ENCODE measurements around the gene ZDHHC6. TPM values are rescaled to one million over a fixed set of nuclear protein-coding genes. Genes with fewer than 3 reads are reported as not detected.

The ZDHHC6 gene
- total and polyA plus RNA-seq, 10 of the 15 experiments (the other 5 are each of a cell fraction or from before 2014, with no cell fraction given), result 23.8 to 59.4 (median 35.6) TPM

DNA sequence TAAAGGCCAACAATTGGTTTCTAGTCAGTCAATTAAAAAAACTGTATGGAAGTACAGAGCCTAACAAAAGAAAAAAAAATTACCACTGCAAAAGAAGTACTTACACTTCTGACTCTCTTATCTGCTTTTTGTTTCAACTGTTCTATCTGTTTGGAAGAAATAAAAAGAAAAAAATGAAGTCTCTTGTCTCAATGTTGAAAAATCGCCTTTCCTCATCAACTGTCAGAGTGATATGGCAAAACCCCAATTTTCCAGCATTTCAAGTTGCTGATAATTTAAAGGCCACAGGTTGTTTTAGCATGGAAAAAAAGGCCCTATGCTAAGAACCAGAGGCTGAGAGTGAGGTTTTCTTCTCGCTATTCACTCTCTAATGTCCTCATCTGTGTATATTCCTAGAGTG is 13.6 kb downstream of the ZDHHC6 start:
- intact Hi-C loops (cut with micrococcal nuclease; ENCODE audit: unreplicated experiment) (loop anchor here (10.0 kb wide), 1 partner anchor 268 kb away; no protein-coding TSS in a partner anchor), in situ Hi-C loops (cut with MboI) (no loop called here)
- FAIRE-seq (no peak), DNase-seq (ENCODE audit: low read depth, low spot score) (no peak), ATAC-seq (no peak)
- TF ChIP-seq BMI1 (IDR thresholded peaks at IDR 0.05; ENCODE audit: borderline replicate concordance) (no peak), PAX8 (IDR thresholded peaks at IDR 0.05) (no peak), SKIL (IDR thresholded peaks at IDR 0.05; ENCODE audit: low read depth, poor library complexity, severe bottlenecking) (no peak), GABPA (IDR thresholded peaks at IDR 0.05; ENCODE audit: low read depth) (no peak), ZNF207 (IDR thresholded peaks at IDR 0.05; ENCODE audit: borderline replicate concordance) (no peak), TARDBP (IDR thresholded peaks at IDR 0.05; ENCODE audit: borderline replicate concordance) (no peak), NFYA (IDR thresholded peaks at IDR 0.05; ENCODE audit: borderline replicate concordance, low read depth, low read length) (no peak), NR2C2 (IDR thresholded peaks at IDR 0.05; ENCODE audit: borderline replicate concordance, control insufficient read depth, insufficient read length, low read depth) (no peak), RCOR1 (conservative IDR thresholded peaks at IDR 0.05; ENCODE audit: low read depth, low read length) (no peak), MEF2A (IDR thresholded peaks at IDR 0.05; ENCODE audit: insufficient read depth, low read depth, low read length) (no peak), EGR1 (IDR thresholded peaks at IDR 0.05; ENCODE audit: borderline replicate concordance in 1 of 2, low read depth in 2 of 2, low read length in 2 of 2) (no peak), RB1 (IDR thresholded peaks at IDR 0.05; ENCODE audit: borderline replicate concordance) (no peak), RUNX3 (IDR thresholded peaks at IDR 0.05; ENCODE audit: low read length) (no peak), IKZF2 (IDR thresholded peaks at IDR 0.05) (no peak), YY1 (IDR thresholded peaks at IDR 0.05; ENCODE audit: low read depth, low read length) (no peak)
- TF ChIP-seq, protein P1, sequence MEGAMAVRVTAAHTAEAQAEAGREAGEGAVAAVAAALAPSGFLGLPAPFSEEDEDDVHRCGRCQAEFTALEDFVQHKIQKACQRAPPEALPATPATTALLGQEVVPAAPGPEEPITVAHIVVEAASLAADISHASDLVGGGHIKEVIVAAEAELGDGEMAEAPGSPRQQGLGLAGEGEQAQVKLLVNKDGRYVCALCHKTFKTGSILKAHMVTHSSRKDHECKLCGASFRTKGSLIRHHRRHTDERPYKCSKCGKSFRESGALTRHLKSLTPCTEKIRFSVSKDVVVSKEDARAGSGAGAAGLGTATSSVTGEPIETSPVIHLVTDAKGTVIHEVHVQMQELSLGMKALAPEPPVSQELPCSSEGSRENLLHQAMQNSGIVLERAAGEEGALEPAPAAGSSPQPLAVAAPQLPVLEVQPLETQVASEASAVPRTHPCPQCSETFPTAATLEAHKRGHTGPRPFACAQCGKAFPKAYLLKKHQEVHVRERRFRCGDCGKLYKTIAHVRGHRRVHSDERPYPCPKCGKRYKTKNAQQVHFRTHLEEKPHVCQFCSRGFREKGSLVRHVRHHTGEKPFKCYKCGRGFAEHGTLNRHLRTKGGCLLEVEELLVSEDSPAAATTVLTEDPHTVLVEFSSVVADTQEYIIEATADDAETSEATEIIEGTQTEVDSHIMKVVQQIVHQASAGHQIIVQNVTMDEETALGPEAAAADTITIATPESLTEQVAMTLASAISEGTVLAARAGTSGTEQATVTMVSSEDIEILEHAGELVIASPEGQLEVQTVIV (IDR thresholded peaks at IDR 0.05; ENCODE audit: borderline replicate concordance, partially characterized antibody), result no peak
- Histone ChIP-seq H3K4me3 (no peak overlapping the region), H3K4me2 (ENCODE audit: control insufficient read depth, insufficient read depth) (no peak overlapping the region), H3K79me2 (ENCODE audit: control insufficient read depth, insufficient read depth, low read length) (no peaks in the 10 kb centered on the region), H3K9ac (ENCODE audit: control insufficient read depth, insufficient read depth, low read length) (no peak overlapping the region), H3K27ac (ENCODE audit: control insufficient read depth, insufficient read depth) (no peak overlapping the region), H4K20me1 (ENCODE audit: control insufficient read depth, insufficient read depth) (no peaks in the 10 kb centered on the region), H3K9me3 (replicated peaks; ENCODE audit: control insufficient read depth, insufficient read depth, low read length) (no peaks in the 10 kb centered on the region), H3K36me3 (ENCODE audit: control insufficient read depth in 2 of 2, insufficient read depth in 2 of 2, low read length in 1 of 2) (peaks cover 0 to 7% of the 10 kb centered on the region in 2 experiments; a peak in 3 of 4 replicates), H2AFZ (ENCODE audit: control insufficient read depth, low read depth, low read length) (no peak overlapping the region), H3K4me1 (ENCODE audit: control insufficient read depth, insufficient read depth, low read length) (no peaks in the 10 kb centered on the region), H3K27me3 (replicated peaks in 1 of 2; ENCODE audit: control insufficient read depth in 2 of 2, insufficient read depth in 2 of 2, low read length in 1 of 2) (no peaks in the 10 kb centered on the region)
- ChIA-PET CTCF (interaction anchor here (0.6 to 4.1 kb wide), 9 partner anchors 10 to 1700 kb away, joined by 3 to 26 read pairs (median 3); no protein-coding TSS in a partner anchor), RAD21 (ENCODE audit: unreplicated experiment) (interaction anchor here (2.0 kb wide), 1 partner anchor 39 kb away, joined by 5 read pairs; no protein-coding TSS in a partner anchor), SMC1A (ENCODE audit: uncharacterized antibody, unreplicated experiment) (interaction anchor here (0.8 to 2.9 kb wide), 4 partner anchors 9 to 125 kb away, joined by 3 to 16 read pairs (median 4); no protein-coding TSS in a partner anchor), POLR2A (no interaction called here)
- WGBS (ENCODE audit: insufficient coverage, insufficient replicate concordance, low lambda C conversion rate, missing lambda C conversion rate), result 98% methylated on average over 2 of the region's 2 CpGs
- no TSS peak for BruUV-seq (replicated peaks)
